Body of pancreas (tissue), 4 donors: ENCODE data around the gene TJP3. TPM values are rescaled to one million over a fixed set of nuclear protein-coding genes. Genes with fewer than 3 reads are reported as not detected.

Source experiments
- ATAC-seq: fragments of 150-250 bp; one replicate; pipeline ENCODE4 v1.9.1; 2016
- DNase-seq, 4 donors: peaks; one replicate each; pipeline ENCODE4 v3.0.0-alpha.2; 2019
- H3K27ac ChIP-seq, 4 donors: fragments of 200-600 bp; sonication (generic); 1 replicate in 3 of 4; 2 replicates in 1 of 4; pipeline versions ENCODE4 v1.5.1 to v1.6.1; 2016 to 2019; ENCODE audit warnings: mild to moderate bottlenecking in 1 of 4, mixed read lengths in 1 of 4, moderate library complexity in 1 of 4
- H3K27me3 ChIP-seq, 2 donors: fragments of 200-600 bp; sonication (generic); one replicate each; pipeline ENCODE4 v1.6.0; 2016; ENCODE audit warnings: mild to moderate bottlenecking in 1 of 2
- H3K36me3 ChIP-seq, 2 donors: fragments of 200-600 bp; sonication (generic); replicated peaks in 1 of 2; 2 replicates each; pipeline ENCODE4 v1.5.1; 2016; ENCODE audit warnings: low read depth in 2 of 2; ENCODE audit not compliant: insufficient read depth in 1 of 2
- H3K4me1 ChIP-seq: fragments of 200-600 bp; sonication (generic); one replicate; pipeline ENCODE4 v1.6.0; 2016
- H3K4me3 ChIP-seq, 2 donors: fragments of 200-600 bp; sonication (generic); 1 replicate in 1 of 2; 2 replicates in 1 of 2; pipeline ENCODE4 v1.5.1; 2016 to 2019
- H3K9me3 ChIP-seq, 3 donors: fragments of 200-600 bp; sonication (generic); 1 replicate in 2 of 3; 2 replicates in 1 of 3; pipeline ENCODE4 v1.5.1; 2016
- POLR2A ChIP-seq, 3 donors: fragments of 450-650 bp; IDR thresholded peaks; one replicate each; pipeline ENCODE4 v1.6.1; 2016; ENCODE audit warnings: antibody characterized with exemption in 3 of 3, mild to moderate bottlenecking in 2 of 3
- WGBS, 2 donors: methylation state at CpG; one replicate each; pipeline ENCODE4 v1.1.5; 2017; 5-methylcytosine and 5-hydroxymethylcytosine counted together
- intact Hi-C: fragments of 100-400 bp; cut with DNase I; formaldehyde crosslinking; loops from one replicate; pipeline ENCODE4 v1.15.1; 2023
- total RNA-seq, 2 donors: library from RNA; depleted of rRNA; stranded (reverse); fragments of >200 nt; gene quantifications; one replicate each; pipeline ENCODE4 v1.1.0, GENCODE V29; 2016
- TF ChIP-seq, protein P1 (sequence below), 7 experiments: fragments of 450-650 bp in 4 of 7; fragments of 200-600 bp in 3 of 7; sonication (generic) in 3 of 7; IDR thresholded peaks; one replicate each; pipeline ENCODE4 v1.5.1; 2016 to 2019; ENCODE audit warnings: antibody characterized with exemption in 7 of 7

Gene TJP3
- total RNA-seq, 2 donors from 2014 or later, result 15.8 to 21.4 TPM

DNA sequence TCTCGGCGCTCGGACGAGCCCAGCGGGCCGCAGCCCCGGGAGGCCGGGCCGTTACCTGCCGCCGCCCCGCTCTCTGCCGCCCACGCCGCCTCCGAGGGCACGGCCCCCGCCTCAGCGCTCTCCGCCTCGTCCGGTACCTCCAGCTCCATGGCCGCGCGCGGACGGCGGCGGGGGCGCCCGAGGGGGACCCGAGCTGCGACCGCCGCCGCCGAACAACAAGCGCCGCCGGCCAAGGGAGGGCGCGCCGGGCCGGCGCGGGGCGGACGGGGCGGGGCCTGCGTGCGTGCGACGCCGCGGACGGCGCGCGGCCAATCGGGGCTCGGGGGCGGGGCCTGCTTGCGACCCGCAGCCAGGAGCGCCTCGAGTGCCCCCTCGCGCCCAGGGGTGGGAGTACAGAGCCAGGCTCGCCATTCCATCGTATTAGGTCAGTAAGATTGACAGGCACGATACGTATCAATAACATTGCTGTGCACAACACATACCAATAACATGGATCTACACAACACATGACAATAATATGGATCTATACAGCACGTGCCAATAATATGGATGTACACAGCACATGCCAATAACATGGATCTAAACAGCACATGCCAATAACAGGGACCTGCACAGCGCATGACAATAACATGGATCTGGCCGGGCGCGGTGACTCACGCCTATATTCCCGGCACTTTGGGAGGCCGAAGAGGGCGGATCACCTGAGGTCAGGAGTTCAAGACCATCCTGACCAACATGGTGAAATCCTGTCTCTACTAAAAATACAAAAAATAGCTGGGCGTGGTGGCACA is 7.7 kb upstream of the TJP3 start, which contains the start of gene PIP5K1C:
Gene PIP5K1C (minus strand): TSS at position 227 of the 791 bp plus-strand sequence. CDS start 78 bp downstream, at position 149.
- Histone ChIP-seq H3K4me3 (peak within 1 kb of the TSS; percentile 58 to 67), H3K9me3 (no peaks in the 10 kb centered on the region), H3K36me3 (no peaks in the 10 kb centered on the region), H3K27ac (peak within 1 kb of the TSS; percentile 20 to 79 (median 36)), H3K27me3 (no peaks in the 10 kb centered on the region), H3K4me1 (peaks cover 13% of the 10 kb centered on the region)
- TF ChIP-seq POLR2A (IDR thresholded peaks at IDR 0.05), result no peak
- TF ChIP-seq, protein P1, sequence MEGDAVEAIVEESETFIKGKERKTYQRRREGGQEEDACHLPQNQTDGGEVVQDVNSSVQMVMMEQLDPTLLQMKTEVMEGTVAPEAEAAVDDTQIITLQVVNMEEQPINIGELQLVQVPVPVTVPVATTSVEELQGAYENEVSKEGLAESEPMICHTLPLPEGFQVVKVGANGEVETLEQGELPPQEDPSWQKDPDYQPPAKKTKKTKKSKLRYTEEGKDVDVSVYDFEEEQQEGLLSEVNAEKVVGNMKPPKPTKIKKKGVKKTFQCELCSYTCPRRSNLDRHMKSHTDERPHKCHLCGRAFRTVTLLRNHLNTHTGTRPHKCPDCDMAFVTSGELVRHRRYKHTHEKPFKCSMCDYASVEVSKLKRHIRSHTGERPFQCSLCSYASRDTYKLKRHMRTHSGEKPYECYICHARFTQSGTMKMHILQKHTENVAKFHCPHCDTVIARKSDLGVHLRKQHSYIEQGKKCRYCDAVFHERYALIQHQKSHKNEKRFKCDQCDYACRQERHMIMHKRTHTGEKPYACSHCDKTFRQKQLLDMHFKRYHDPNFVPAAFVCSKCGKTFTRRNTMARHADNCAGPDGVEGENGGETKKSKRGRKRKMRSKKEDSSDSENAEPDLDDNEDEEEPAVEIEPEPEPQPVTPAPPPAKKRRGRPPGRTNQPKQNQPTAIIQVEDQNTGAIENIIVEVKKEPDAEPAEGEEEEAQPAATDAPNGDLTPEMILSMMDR (IDR thresholded peaks at IDR 0.05), result peak; percentile 58 to 94 (median 81)
- intact Hi-C loops, result no loop called here
- DNase-seq, result peak; percentile 89 to 94 (median 92)
- 5 to 6% methylated on average over 14 to 52 of the region's 82 CpGs for WGBS, 2 donors
- ATAC-seq, result peak; percentile 96

DNA sequence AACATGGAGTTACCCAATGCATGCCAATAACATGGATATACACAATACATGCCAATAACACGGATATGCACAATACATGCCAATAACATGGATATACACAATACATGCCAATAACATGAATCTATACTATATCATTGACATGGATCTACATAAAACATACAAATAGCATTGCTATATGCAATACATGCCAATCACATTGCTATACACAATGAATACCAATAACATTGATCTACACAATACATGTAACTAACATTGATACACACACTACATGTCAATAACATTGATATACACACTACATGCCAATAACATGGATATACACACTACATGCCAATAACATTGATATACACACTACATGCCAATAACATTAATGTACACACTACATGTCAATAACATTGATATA is 7.0 kb upstream of the TJP3 start:
- DNase-seq (no peak), ATAC-seq (no peak)
- Histone ChIP-seq H3K4me1 (peaks cover 13% of the 10 kb centered on the region), H3K27ac (no peak overlapping the region), H3K4me3 (no peak overlapping the region), H3K9me3 (no peaks in the 10 kb centered on the region), H3K27me3 (no peaks in the 10 kb centered on the region), H3K36me3 (no peaks in the 10 kb centered on the region)
- intact Hi-C loops, result no loop called here
- WGBS, 2 donors, result 0% methylated on average over 1 of the region's 1 CpG
- TF ChIP-seq POLR2A (IDR thresholded peaks at IDR 0.05), result no peak
- TF ChIP-seq, protein P1 (IDR thresholded peaks at IDR 0.05), result no peak

DNA sequence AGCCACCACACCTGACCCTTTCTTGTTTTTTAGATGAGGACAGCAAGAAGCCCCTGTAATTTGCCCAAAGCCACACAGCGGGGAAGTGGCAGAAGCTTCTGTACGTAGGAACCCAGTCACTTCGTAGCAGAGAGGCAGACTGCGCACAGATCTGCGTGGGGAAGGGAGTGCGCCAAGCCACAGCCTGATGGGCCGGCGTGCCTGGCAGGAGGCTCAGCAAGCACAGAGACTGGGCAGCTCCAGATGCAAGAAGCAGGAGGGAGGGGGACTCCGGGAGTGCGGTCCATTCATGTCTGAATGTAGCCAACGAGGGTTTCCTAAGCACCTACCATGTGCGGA is 347 bp upstream of the TJP3 start:
- TF ChIP-seq, protein P1 (IDR thresholded peaks at IDR 0.05), result no peak
- no peak for TF ChIP-seq POLR2A (IDR thresholded peaks at IDR 0.05)
- Histone ChIP-seq H3K36me3 (no peaks in the 10 kb centered on the region), H3K27ac (peak overlapping the region; percentile 75 to 94 (median 90)), H3K4me3 (no peak overlapping the region), H3K4me1 (peaks cover 36% of the 10 kb centered on the region), H3K27me3 (no peaks in the 10 kb centered on the region), H3K9me3 (no peaks in the 10 kb centered on the region)
- DNase-seq (no peak), ATAC-seq (no peak)
- WGBS, 2 donors, result 50 to 57% methylated on average over 2 to 12 of the region's 12 CpGs
- intact Hi-C loops, result loop anchor here (5.0 kb wide), 1 partner anchor 41 kb away; no protein-coding TSS in a partner anchor

DNA sequence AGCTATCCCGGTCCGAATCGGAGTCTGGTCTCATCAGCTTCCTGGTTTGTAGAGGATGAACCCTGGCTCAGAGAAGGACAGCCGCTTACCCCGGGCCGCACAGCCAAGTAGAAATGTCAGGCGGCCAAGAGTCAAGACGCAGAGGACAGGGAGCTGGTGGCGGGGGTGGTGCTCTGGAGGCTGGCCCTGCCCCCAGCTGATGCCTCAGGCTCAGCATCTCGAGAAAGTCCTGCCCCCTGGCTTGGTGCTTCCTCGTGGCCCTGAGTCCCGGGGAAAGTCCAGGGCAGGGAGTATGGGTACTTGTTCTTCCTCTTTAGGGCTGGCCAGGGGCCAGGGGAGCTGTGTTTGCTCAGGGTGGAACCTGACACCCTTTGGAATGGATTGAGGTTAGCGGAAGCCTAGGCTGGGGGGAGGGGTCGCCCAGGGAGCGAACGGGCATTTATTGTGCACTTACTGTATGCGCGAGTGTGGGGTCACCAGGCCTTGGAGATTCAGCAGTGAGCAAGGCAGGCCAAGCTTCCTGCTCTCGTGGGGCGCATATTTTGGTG is 2.2 kb downstream of the TJP3 start:
- Histone ChIP-seq H3K36me3 (no peaks in the 10 kb centered on the region), H3K4me1 (peaks cover 42% of the 10 kb centered on the region), H3K9me3 (no peaks in the 10 kb centered on the region), H3K4me3 (no peak overlapping the region), H3K27me3 (no peaks in the 10 kb centered on the region), H3K27ac (peak overlapping the region; percentile 6 to 90 (median 54))
- ATAC-seq, result peak; percentile 88
- WGBS, 2 donors, result 13 to 14% methylated on average over 18 to 20 of the region's 20 CpGs
- DNase-seq, result peak; percentile 93 to 98 (median 97)
- intact Hi-C loops, result no loop called here
- TF ChIP-seq POLR2A (IDR thresholded peaks at IDR 0.05), result no peak
- TF ChIP-seq, protein P1 (IDR thresholded peaks at IDR 0.05), result peak in 3 of 7 experiments; percentile 14 to 28 (median 19)
